H1 (cell line): ENCODE measurements around the gene PREB. TPM values are rescaled to one million over a fixed set of nuclear protein-coding genes. Genes with fewer than 3 reads are reported as not detected.

Experiments
- CTCF ChIP-seq, 3 experiments: IDR thresholded peaks; 1 replicate in 2 of 3; 2 replicates in 1 of 3; pipeline versions ENCODE4 v1.5.1 to v1.6.1; 2011; ENCODE audit warnings: low read length in 3 of 3, mild to moderate bottlenecking in 3 of 3, inconsistent platforms in 2 of 3, low read depth in 1 of 3, moderate library complexity in 1 of 3; ENCODE audit not compliant: insufficient read depth in 1 of 3; ENCODE audit errors: control extremely low read depth in 1 of 3
- NANOG ChIP-seq: IDR thresholded peaks from 2 replicates; pipeline ENCODE4 v1.6.1; 2011; ENCODE audit warnings: low read length, low read depth, mild to moderate bottlenecking, inconsistent platforms; ENCODE audit not compliant: insufficient read depth, poor library complexity, severe bottlenecking
- polyA plus RNA-seq, 7 experiments: library from polyadenylated mRNA; depleted of rRNA in 3 of 7; stranded (reverse) in 5 of 7; unstranded in 2 of 7; fragments of >200 nt in 5 of 7; fragments of 200-250 nt in 2 of 7; gene quantifications; 1 replicate in 5 of 7; 2 replicates in 1 of 7; 4 replicates in 1 of 7; pipeline versions ENCODE4 v1.2.1 to v1.2.3, GENCODE V29; 2011 to 2013; ENCODE audit warnings: missing spikeins in 2 of 7, mixed read lengths in 2 of 7
- total RNA-seq: library from RNA; stranded (reverse); fragmentation: NEBNext Ultra II Directional; extraction: Animal tissue kit (Norgen Biotek cat#: 25700); gene quantifications from 2 replicates; pipeline ENCODE4 v1.2.1, GENCODE V29; 2021

Gene PREB
- total and polyA plus RNA-seq, 2 of the 8 experiments (the other 6 are each of a cell fraction or from before 2014, with no cell fraction given) = 54.1 to 72.2 TPM

GRCh38 chr2:27100036-27100435 lies 34.4 kb downstream of the PREB start (continued):
- TF ChIP-seq CTCF (IDR thresholded peaks at IDR 0.05; ENCODE audit: control extremely low read depth in 1 of 3, insufficient read depth in 1 of 3, low read depth in 1 of 3, low read length in 3 of 3) (no peak), NANOG (no peak)
